Thyroid gland (tissue), 4 donors: ENCODE data around the gene MS4A6A. TPM values are rescaled to one million over a fixed set of nuclear protein-coding genes. Genes with fewer than 3 reads are reported as not detected.
A peak's percentile ranks its signal among the peaks of the same experiment; 100 is the strongest.

Source experiments
- DNase-seq, 2 donors: peaks; one replicate each; pipeline ENCODE4 v3.0.0-alpha.2; 2019
- H3K27ac ChIP-seq, 3 donors: fragments of 200-600 bp; sonication (generic); 1 replicate in 2 of 3; 2 replicates in 1 of 3; pipeline ENCODE4 v1.5.1; 2016 to 2019; ENCODE audit warnings: mild to moderate bottlenecking in 1 of 3, moderate library complexity in 1 of 3
- H3K27me3 ChIP-seq: fragments of 200-600 bp; sonication (generic); one replicate; pipeline ENCODE4 v1.5.1; 2019
- H3K36me3 ChIP-seq, 2 donors: fragments of 200-600 bp; sonication (generic); one replicate each; pipeline ENCODE4 v1.5.1; 2016 to 2019
- H3K4me1 ChIP-seq, 2 donors: fragments of 200-600 bp; sonication (generic); one replicate each; pipeline ENCODE4 v1.5.1; 2017 to 2019
- H3K4me3 ChIP-seq, 3 donors: fragments of 200-600 bp; sonication (generic); replicated peaks in 1 of 3; 1 replicate in 2 of 3; 2 replicates in 1 of 3; pipeline ENCODE4 v1.5.1; 2016; ENCODE audit warnings: mild to moderate bottlenecking in 1 of 3
- H3K9me3 ChIP-seq: fragments of 200-600 bp; sonication (generic); one replicate; pipeline ENCODE4 v1.5.1; 2017
- POLR2A ChIP-seq, 2 donors: fragments of 450-650 bp; IDR thresholded peaks; one replicate each; pipeline ENCODE4 v1.6.1; 2017; ENCODE audit warnings: antibody characterized with exemption in 2 of 2, mild to moderate bottlenecking in 2 of 2, moderate library complexity in 1 of 2
- WGBS, 2 donors: methylation state at CpG; one replicate each; pipeline ENCODE4 v1.1.5; 2017; 5-methylcytosine and 5-hydroxymethylcytosine counted together
- intact Hi-C: fragments of 100-400 bp; cut with DNase I; formaldehyde crosslinking; loops from one replicate; pipeline ENCODE4 v1.15.1; 2023
- total RNA-seq, 4 donors: library from RNA; depleted of rRNA; stranded (reverse); fragments of >200 nt; gene quantifications; one replicate each; pipeline ENCODE4 v1.2.3, GENCODE V29; 2016
- TF ChIP-seq, protein P1 (sequence below), 6 experiments: fragments of 200-600 bp in 3 of 6; fragments of 450-650 bp in 3 of 6; sonication (generic) in 3 of 6; IDR thresholded peaks; one replicate each; pipeline ENCODE4 v1.5.1; 2016 to 2019; ENCODE audit warnings: antibody characterized with exemption in 6 of 6, mild to moderate bottlenecking in 2 of 6, inconsistent platforms in 1 of 6, moderate library complexity in 1 of 6

The MS4A6A gene
- total RNA-seq, 4 donors from 2014 or later: 12.1 to 51.6 (median 36.9) TPM

DNA sequence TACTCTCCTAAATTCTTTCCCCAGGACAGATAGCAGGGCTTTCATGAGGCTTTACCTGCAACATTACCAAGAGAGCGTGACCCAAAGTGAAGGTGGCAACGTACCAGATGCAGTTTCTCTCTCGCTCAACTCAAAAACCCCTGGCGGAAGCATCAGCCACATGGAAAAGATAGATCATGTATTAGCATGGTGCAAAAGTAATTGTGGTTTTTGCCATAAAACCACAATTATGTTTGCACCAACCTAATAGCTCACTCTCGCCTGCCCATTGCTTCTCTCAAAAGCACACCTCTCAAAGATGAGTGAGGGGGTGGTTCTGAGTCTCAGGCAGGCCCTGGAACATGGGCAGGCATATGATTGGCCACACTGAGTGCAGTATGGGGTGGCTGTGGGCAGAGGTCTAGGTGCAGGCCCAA, 7.0 kb downstream of the MS4A6A start:
- Histone ChIP-seq H3K9me3 (no peaks in the 10 kb centered on the region), H3K4me3 (no peak overlapping the region), H3K27ac (no peak overlapping the region), H3K4me1 (no peaks in the 10 kb centered on the region), H3K27me3 (no peaks in the 10 kb centered on the region), H3K36me3 (no peaks in the 10 kb centered on the region)
- TF ChIP-seq POLR2A (IDR thresholded peaks at IDR 0.05): no peak
- TF ChIP-seq, protein P1, sequence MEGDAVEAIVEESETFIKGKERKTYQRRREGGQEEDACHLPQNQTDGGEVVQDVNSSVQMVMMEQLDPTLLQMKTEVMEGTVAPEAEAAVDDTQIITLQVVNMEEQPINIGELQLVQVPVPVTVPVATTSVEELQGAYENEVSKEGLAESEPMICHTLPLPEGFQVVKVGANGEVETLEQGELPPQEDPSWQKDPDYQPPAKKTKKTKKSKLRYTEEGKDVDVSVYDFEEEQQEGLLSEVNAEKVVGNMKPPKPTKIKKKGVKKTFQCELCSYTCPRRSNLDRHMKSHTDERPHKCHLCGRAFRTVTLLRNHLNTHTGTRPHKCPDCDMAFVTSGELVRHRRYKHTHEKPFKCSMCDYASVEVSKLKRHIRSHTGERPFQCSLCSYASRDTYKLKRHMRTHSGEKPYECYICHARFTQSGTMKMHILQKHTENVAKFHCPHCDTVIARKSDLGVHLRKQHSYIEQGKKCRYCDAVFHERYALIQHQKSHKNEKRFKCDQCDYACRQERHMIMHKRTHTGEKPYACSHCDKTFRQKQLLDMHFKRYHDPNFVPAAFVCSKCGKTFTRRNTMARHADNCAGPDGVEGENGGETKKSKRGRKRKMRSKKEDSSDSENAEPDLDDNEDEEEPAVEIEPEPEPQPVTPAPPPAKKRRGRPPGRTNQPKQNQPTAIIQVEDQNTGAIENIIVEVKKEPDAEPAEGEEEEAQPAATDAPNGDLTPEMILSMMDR (IDR thresholded peaks at IDR 0.05): no peak
- intact Hi-C loops: no loop called here
- 87 to 88% methylated on average over 5 of the region's 5 CpGs for WGBS, 2 donors
- no peak for DNase-seq

DNA sequence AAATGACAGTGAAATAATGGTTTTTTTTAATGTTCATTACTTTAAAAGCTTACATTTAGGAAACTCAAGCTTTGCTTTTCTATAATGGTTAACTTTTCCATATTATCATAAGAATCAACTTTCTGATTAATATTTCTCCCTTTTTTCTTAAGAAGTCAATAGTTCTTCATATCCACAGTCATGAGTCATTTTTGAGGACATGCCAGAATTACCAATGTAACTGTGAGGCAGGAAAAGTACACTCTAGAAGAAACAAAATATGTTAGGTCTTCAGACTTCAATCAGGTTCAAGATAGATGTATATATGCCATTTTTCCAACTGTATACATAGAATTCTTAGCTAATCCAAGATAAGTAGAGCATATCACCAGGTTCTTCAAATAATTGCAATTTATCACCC, 10.9 kb downstream of the MS4A6A start:
- Histone ChIP-seq H3K4me3 (no peak overlapping the region), H3K36me3 (no peaks in the 10 kb centered on the region), H3K27ac (no peak overlapping the region), H3K4me1 (no peaks in the 10 kb centered on the region), H3K9me3 (no peaks in the 10 kb centered on the region), H3K27me3 (no peaks in the 10 kb centered on the region)
- no peak for DNase-seq
- TF ChIP-seq, protein P1 (IDR thresholded peaks at IDR 0.05): no peak
- no peak for TF ChIP-seq POLR2A (IDR thresholded peaks at IDR 0.05)
- intact Hi-C loops: no loop called here

DNA sequence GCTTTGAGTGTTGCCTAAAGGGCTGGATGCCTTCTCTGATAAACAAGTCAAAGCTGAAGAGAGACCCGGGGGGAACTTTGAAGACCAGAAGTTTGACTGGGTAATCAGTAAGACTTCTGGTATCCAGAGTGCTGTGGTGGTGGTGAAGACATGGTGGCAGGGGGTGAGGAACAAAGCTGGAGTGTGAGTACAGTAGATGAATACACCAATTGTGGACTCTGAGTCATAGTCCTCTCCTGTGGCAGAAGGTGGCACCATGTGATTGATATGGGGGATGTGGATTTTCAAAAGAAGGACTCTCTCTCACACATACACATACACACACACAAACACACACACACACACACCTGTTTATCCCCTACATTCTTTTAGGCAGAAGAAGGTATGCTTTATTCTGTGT, 12.3 kb downstream of the MS4A6A start:
- DNase-seq: no peak
- no peaks in the 10 kb centered on the region for H3K4me1 ChIP-seq
- intact Hi-C loops: no loop called here
- 94 to 100% methylated on average over 1 of the region's 1 CpG for WGBS, 2 donors
- TF ChIP-seq, protein P1 (IDR thresholded peaks at IDR 0.05): no peak
- TF ChIP-seq POLR2A (IDR thresholded peaks at IDR 0.05): no peak
- no peaks in the 10 kb centered on the region for H3K27me3 ChIP-seq
- H3K27ac ChIP-seq: no peak overlapping the region
- no peaks in the 10 kb centered on the region for H3K36me3 ChIP-seq
- no peak overlapping the region for H3K4me3 ChIP-seq
- no peaks in the 10 kb centered on the region for H3K9me3 ChIP-seq

DNA sequence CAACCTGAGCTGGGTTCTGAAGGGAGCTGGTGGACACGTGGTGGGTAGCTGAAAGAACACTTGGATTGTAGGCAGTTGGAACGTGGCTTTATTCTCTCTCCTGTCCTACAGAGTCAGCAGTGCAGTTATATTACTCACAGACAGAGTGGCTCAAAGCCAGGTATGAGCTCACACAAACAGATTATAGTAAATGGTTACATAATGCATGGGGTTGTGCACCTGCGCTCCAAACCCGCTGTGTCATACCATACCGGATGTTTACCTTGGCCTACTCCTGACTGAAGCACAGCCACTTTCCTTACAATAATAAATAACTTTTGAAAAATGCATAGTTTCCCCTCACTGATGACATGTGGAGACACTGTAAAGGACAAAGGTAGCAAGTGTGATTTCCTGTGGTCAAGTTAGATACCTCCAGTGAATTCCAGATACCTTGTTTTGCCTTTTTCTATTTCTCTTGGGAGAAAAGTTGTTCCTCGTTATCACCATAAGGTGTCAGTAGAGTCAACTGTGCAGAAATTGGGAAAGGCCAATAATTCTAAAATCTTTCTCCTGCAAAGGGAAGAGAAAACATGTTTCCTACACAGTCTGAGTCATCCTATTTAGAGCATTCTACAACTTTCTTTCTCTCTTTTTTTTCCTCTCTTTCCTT, 13.5 kb downstream of the MS4A6A start:
- no peak overlapping the region for H3K27ac ChIP-seq
- H3K27me3 ChIP-seq: no peaks in the 10 kb centered on the region
- no peaks in the 10 kb centered on the region for H3K9me3 ChIP-seq
- H3K4me3 ChIP-seq: no peak overlapping the region
- TF ChIP-seq POLR2A (IDR thresholded peaks at IDR 0.05): no peak
- TF ChIP-seq, protein P1 (IDR thresholded peaks at IDR 0.05): peak in 3 of 6 experiments; percentile 7 to 11 (median 10)
- intact Hi-C loops: no loop called here
- peak in 1 of 2 donors; percentile 29 for DNase-seq
- 75 to 76% methylated on average over 5 to 6 of the region's 6 CpGs for WGBS, 2 donors
- no peaks in the 10 kb centered on the region for H3K36me3 ChIP-seq
- H3K4me1 ChIP-seq: no peaks in the 10 kb centered on the region

DNA sequence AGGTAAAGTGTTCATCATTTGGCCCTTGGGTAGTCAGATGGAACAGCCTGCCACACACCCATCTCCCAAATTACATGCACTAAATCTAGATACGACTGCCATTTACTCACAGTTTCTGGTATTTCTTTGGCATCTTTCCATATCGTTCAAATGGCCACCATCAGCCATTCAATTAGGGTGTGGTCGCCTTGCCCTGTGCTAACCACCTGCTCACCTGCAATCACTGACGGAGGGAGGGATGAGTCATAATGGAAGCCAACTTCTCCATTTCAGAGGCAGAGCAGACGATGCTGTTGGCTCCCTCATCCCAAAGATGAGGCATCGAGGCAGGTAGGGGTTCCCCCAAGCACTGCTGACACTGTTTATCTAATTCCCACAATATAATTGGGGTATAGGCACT, 14.6 kb downstream of the MS4A6A start:
- no peaks in the 10 kb centered on the region for H3K27me3 ChIP-seq
- no peaks in the 10 kb centered on the region for H3K4me1 ChIP-seq
- DNase-seq: no peak
- intact Hi-C loops: no loop called here
- no peaks in the 10 kb centered on the region for H3K9me3 ChIP-seq
- H3K4me3 ChIP-seq: no peak overlapping the region
- H3K27ac ChIP-seq: no peak overlapping the region
- TF ChIP-seq POLR2A (IDR thresholded peaks at IDR 0.05): no peak
- TF ChIP-seq, protein P1 (IDR thresholded peaks at IDR 0.05): no peak
- 87 to 90% methylated on average over 6 of the region's 6 CpGs for WGBS, 2 donors
- H3K36me3 ChIP-seq: no peaks in the 10 kb centered on the region
